K562 (cell line): ENCODE measurements around the gene SEMA4G. TPM values are rescaled to one million over a fixed set of nuclear protein-coding genes. Genes with fewer than 3 reads are reported as not detected.

Experiments used
- ATAC-seq: fragments of 200-7000 bp; cut with Tn5 transposase; 3 replicates; pipeline ENCODE4 v1.9.1; 2020; ENCODE audit warnings: moderate library complexity
- BruUV-seq: library from RNA; stranded (reverse); fragments of 400-500 nt; replicated peaks from 2 replicates; lab custom pipeline; 2021; lab: Mats Ljungman, UMichigan
- CTCF ChIA-PET: fragments of 300-600 bp; formaldehyde crosslinking; extraction: SDS; loops from one replicate; lab custom pipeline; 2021; ENCODE audit warnings: low intra/inter-chr PET ratio; lab: Yijun Ruan, JAX
- POLR2A ChIA-PET: fragments of 300-600, 350-650 bp; sonication (Branson Sonifier 250); formaldehyde crosslinking; extraction: SDS; loops from one replicate; lab custom pipeline; 2021; ENCODE audit warnings: antibody characterized with exemption, inconsistent platforms; lab: Yijun Ruan, JAX
- DNase-seq, 4 experiments: peaks; one replicate each; pipeline versions ENCODE4 v3.0.0 to v3.0.0-alpha.2; 2011 to 2018; ENCODE audit warnings: low spot score in 3 of 4, mixed read lengths in 3 of 4; ENCODE audit errors: extremely low read depth in 1 of 4
- FAIRE-seq: peaks from 2 replicates; lab custom pipeline; 2011; peaks lifted over from hg19 to GRCh38; lab: Jason Lieb, UNC
- H2AFZ ChIP-seq: 2 replicates; pipeline ENCODE4 v1.6.0; 2011; ENCODE audit warnings: low read depth, low read length, control low read depth, inconsistent platforms
- H3K27ac ChIP-seq: fragments of 200-600 bp; 3 replicates; pipeline ENCODE4 v1.8.0; 2011; ENCODE audit warnings: low read depth, mild to moderate bottlenecking, control low read depth, inconsistent platforms, low read length, moderate library complexity, mixed read lengths; ENCODE audit errors: extremely low read depth
- H3K27me3 ChIP-seq, 2 experiments: fragments of 300-600 bp in 1 of 2; 2 replicates in 1 of 2; 3 replicates in 1 of 2; pipeline versions ENCODE4 v1.6.0 to v1.8.0; 2011; ENCODE audit warnings: inconsistent platforms in 2 of 2, low read length in 2 of 2, mild to moderate bottlenecking in 1 of 2, mixed read lengths in 1 of 2, moderate library complexity in 1 of 2; ENCODE audit not compliant: control insufficient read depth in 2 of 2, insufficient read depth in 2 of 2
- H3K36me3 ChIP-seq: fragments of 300-600 bp; 3 replicates; pipeline ENCODE4 v1.8.0; 2011; ENCODE audit warnings: mild to moderate bottlenecking, low read length, inconsistent platforms; ENCODE audit not compliant: control insufficient read depth, insufficient read depth
- H3K4me1 ChIP-seq, 2 experiments: fragments of 200-600 bp in 1 of 2; replicated peaks in 1 of 2; 2 replicates in 1 of 2; 3 replicates in 1 of 2; pipeline versions ENCODE4 v1.5.1 to v1.8.0; 2011; ENCODE audit warnings: inconsistent platforms in 2 of 2, low read length in 2 of 2, mild to moderate bottlenecking in 1 of 2, mixed read lengths in 1 of 2, moderate library complexity in 1 of 2; ENCODE audit not compliant: control insufficient read depth in 2 of 2, insufficient read depth in 2 of 2
- H3K4me2 ChIP-seq: 2 replicates; pipeline ENCODE4 v1.6.1; 2011; ENCODE audit warnings: low read length, control low read depth, inconsistent platforms, mixed read lengths; ENCODE audit not compliant: insufficient read depth
- H3K4me3 ChIP-seq: fragments of 200-600 bp; sonication (generic), shearing (Covaris generic); 2 replicates; pipeline ENCODE4 v1.5.1; 2016; ENCODE audit warnings: control low read depth, inconsistent platforms
- H3K79me2 ChIP-seq: fragments of 200-600 bp; 3 replicates; pipeline ENCODE4 v1.8.0; 2011; ENCODE audit warnings: low read length, inconsistent platforms; ENCODE audit not compliant: control insufficient read depth, insufficient read depth
- H3K9ac ChIP-seq, 2 experiments: 2 replicates each; pipeline versions ENCODE4 v1.6.0 to v1.6.1; 2011; ENCODE audit warnings: low read depth in 2 of 2, low read length in 2 of 2, control low read depth in 1 of 2, inconsistent platforms in 1 of 2, mild to moderate bottlenecking in 1 of 2, mixed read lengths in 1 of 2; ENCODE audit not compliant: insufficient read depth in 1 of 2
- H3K9me1 ChIP-seq: one replicate; pipeline ENCODE4 v1.6.0; 2011; ENCODE audit warnings: inconsistent platforms, mild to moderate bottlenecking, low read length, moderate library complexity; ENCODE audit not compliant: control insufficient read depth, insufficient read depth
- H3K9me3 ChIP-seq: replicated peaks from 2 replicates; pipeline ENCODE4 v1.5.1; 2011; ENCODE audit warnings: low read depth, low read length, inconsistent platforms; ENCODE audit not compliant: control insufficient read depth, insufficient read depth
- H4K20me1 ChIP-seq: replicated peaks from 2 replicates; pipeline ENCODE4 v1.6.1; 2011; ENCODE audit warnings: low read length, inconsistent platforms, mixed read lengths; ENCODE audit not compliant: control insufficient read depth, insufficient read depth
- BMI1 ChIP-seq: fragments of 150-350 bp; IDR thresholded peaks from 2 replicates; pipeline ENCODE4 v1.6.1; 2014; ENCODE audit warnings: low read length
- HDAC1 ChIP-seq, 2 experiments: fragments of 450-650 bp; IDR thresholded peaks; 2 replicates each; pipeline ENCODE4 v1.6.1; 2016 to 2017; ENCODE audit warnings: inconsistent platforms in 1 of 2, mild to moderate bottlenecking in 1 of 2, moderate library complexity in 1 of 2
- MCM2 ChIP-seq: fragments of 450-650 bp; IDR thresholded peaks from 2 replicates; pipeline ENCODE4 v1.6.1; 2017; ENCODE audit warnings: low read depth, mild to moderate bottlenecking
- PHF20 ChIP-seq: fragments of 450-650 bp; IDR thresholded peaks from 2 replicates; pipeline ENCODE4 v1.6.1; 2018; ENCODE audit not compliant: partially characterized antibody
- SMAD2 ChIP-seq: fragments of 150-350 bp; IDR thresholded peaks from 2 replicates; pipeline ENCODE4 v1.6.1; 2014; ENCODE audit warnings: low read depth, mild to moderate bottlenecking, low read length
- TBP ChIP-seq: optimal IDR thresholded peaks from 2 replicates; pipeline ENCODE3; 2011; ENCODE audit warnings: low read depth, low read length, improper control_type of control experiment
- WGBS: fragments of 100-300 bp; shearing (Covaris generic); methylation state at CpG from one replicate; pipeline ENCODE4 v1.1.6; 2016; ENCODE audit warnings: low coverage, mixed read lengths; ENCODE audit not compliant: insufficient coverage; ENCODE audit errors: missing lambda C conversion rate; 5-methylcytosine and 5-hydroxymethylcytosine counted together
- in situ Hi-C: fragments of 300-500 bp; cut with MboI; formaldehyde crosslinking; loops from 4 replicates; pipeline ENCODE4 v1.15.0; 2018; ENCODE audit warnings: inconsistent platforms, mixed read lengths
- intact Hi-C: fragments of 100-400 bp; cut with micrococcal nuclease; formaldehyde crosslinking; loops from 2 replicates; pipeline ENCODE4 v1.14.2; 2022
- polyA plus RNA-seq, 8 experiments: library from polyadenylated mRNA; depleted of rRNA in 4 of 8; stranded (reverse) in 5 of 8; unstranded in 3 of 8; fragments of >200 nt; fragmentation: Nextera tagmentation in 2 of 8; fragmentation: Illumina TruSeq in 1 of 8; extraction: Ambion mirVana in 2 of 8; extraction: Trizol in 1 of 8; gene quantifications; 2 replicates each; pipeline versions ENCODE4 v1.2.1 to v1.2.3, GENCODE V29; 2011 to 2014; ENCODE audit warnings: inconsistent platforms in 1 of 8, missing spikeins in 1 of 8
- total RNA-seq, 7 experiments: library from RNA; depleted of rRNA in 6 of 7; stranded (reverse); fragments of >200 nt in 6 of 7; fragmentation: Illumina TruSeq in 2 of 7; extraction: Trizol in 2 of 7; gene quantifications; 2 replicates each; pipeline versions ENCODE4 v1.2.1 to v1.2.3, GENCODE V29; 2011 to 2021; ENCODE audit warnings: low replicate concordance in 1 of 7
- TF ChIP-seq, protein P1 (sequence below): fragments of 450-650 bp; IDR thresholded peaks from 2 replicates; pipeline ENCODE4 v1.6.1; 2017; ENCODE audit warnings: antibody characterized with exemption, mild to moderate bottlenecking
- TF ChIP-seq, protein P2 (sequence below), 2 experiments: fragments of 450-650 bp; IDR thresholded peaks; 2 replicates each; pipeline ENCODE4 v1.6.1; 2016; ENCODE audit warnings: mild to moderate bottlenecking in 2 of 2, borderline replicate concordance in 1 of 2, low read depth in 1 of 2, moderate library complexity in 1 of 2

Gene SEMA4G
- total and polyA plus RNA-seq, 9 of the 15 experiments (the other 6 are each of a cell fraction or from before 2014, with no cell fraction given), result 0.40 to 7.8 (median 1.8) TPM

- FAIRE-seq (peak; percentile 37), ATAC-seq (peak; percentile 28), DNase-seq (no peak)
- no peaks in the 10 kb centered on the region for H3K9me3 ChIP-seq
- peak overlapping the region; percentile 95 for H3K4me3 ChIP-seq
- no peaks in the 10 kb centered on the region for H3K27me3 ChIP-seq
- under 1% methylated on average over 13 of the region's 15 CpGs for WGBS
- peak overlapping the region; percentile 95 to 99 for H3K9ac ChIP-seq
- H3K4me1 ChIP-seq, result peaks cover 16 to 21% of the 10 kb centered on the region in 2 experiments; a peak in 4 of 5 replicates
- H4K20me1 ChIP-seq, result peaks cover 6% of the 10 kb centered on the region; the same call in 1 of the 2 replicates
- CTCF ChIA-PET, result no interaction called here
- H3K36me3 ChIP-seq, result peaks cover 54% of the 10 kb centered on the region; the same call in 2 of the 3 replicates
- intact Hi-C loops (no loop called here), in situ Hi-C loops (loop anchor here (25.0 kb wide), 1 partner anchor 1050 kb away; no protein-coding TSS in a partner anchor)
- POLR2A ChIA-PET, result interaction anchor here (1.0 kb wide), 1 partner anchor 48 kb away, joined by 4 read pairs; no protein-coding TSS in a partner anchor
- H3K4me2 ChIP-seq, result peak overlapping the region; percentile 97
- H3K9me1 ChIP-seq, result no peaks in the 10 kb centered on the region
- H2AFZ ChIP-seq, result peak overlapping the region; percentile 98
- BruUV-seq, result TSS peak; percentile 83
- peaks cover 59% of the 10 kb centered on the region for H3K79me2 ChIP-seq
- peak overlapping the region; percentile 87 for H3K27ac ChIP-seq
- TF ChIP-seq PHF20 (no peak), BMI1 (no peak), TBP (no peak), MCM2 (no peak), HDAC1 (IDR thresholded peaks at IDR 0.05) (peak in 1 of 2 experiments; percentile 65; a peak in 1 of 4 replicates), SMAD2 (no peak)
- TF ChIP-seq, protein P1, sequence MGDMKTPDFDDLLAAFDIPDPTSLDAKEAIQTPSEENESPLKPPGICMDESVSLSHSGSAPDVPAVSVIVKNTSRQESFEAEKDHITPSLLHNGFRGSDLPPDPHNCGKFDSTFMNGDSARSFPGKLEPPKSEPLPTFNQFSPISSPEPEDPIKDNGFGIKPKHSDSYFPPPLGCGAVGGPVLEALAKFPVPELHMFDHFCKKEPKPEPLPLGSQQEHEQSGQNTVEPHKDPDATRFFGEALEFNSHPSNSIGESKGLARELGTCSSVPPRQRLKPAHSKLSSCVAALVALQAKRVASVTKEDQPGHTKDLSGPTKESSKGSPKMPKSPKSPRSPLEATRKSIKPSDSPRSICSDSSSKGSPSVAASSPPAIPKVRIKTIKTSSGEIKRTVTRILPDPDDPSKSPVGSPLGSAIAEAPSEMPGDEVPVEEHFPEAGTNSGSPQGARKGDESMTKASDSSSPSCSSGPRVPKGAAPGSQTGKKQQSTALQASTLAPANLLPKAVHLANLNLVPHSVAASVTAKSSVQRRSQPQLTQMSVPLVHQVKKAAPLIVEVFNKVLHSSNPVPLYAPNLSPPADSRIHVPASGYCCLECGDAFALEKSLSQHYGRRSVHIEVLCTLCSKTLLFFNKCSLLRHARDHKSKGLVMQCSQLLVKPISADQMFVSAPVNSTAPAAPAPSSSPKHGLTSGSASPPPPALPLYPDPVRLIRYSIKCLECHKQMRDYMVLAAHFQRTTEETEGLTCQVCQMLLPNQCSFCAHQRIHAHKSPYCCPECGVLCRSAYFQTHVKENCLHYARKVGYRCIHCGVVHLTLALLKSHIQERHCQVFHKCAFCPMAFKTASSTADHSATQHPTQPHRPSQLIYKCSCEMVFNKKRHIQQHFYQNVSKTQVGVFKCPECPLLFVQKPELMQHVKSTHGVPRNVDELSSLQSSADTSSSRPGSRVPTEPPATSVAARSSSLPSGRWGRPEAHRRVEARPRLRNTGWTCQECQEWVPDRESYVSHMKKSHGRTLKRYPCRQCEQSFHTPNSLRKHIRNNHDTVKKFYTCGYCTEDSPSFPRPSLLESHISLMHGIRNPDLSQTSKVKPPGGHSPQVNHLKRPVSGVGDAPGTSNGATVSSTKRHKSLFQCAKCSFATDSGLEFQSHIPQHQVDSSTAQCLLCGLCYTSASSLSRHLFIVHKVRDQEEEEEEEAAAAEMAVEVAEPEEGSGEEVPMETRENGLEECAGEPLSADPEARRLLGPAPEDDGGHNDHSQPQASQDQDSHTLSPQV, result no peak
- TF ChIP-seq, protein P2, sequence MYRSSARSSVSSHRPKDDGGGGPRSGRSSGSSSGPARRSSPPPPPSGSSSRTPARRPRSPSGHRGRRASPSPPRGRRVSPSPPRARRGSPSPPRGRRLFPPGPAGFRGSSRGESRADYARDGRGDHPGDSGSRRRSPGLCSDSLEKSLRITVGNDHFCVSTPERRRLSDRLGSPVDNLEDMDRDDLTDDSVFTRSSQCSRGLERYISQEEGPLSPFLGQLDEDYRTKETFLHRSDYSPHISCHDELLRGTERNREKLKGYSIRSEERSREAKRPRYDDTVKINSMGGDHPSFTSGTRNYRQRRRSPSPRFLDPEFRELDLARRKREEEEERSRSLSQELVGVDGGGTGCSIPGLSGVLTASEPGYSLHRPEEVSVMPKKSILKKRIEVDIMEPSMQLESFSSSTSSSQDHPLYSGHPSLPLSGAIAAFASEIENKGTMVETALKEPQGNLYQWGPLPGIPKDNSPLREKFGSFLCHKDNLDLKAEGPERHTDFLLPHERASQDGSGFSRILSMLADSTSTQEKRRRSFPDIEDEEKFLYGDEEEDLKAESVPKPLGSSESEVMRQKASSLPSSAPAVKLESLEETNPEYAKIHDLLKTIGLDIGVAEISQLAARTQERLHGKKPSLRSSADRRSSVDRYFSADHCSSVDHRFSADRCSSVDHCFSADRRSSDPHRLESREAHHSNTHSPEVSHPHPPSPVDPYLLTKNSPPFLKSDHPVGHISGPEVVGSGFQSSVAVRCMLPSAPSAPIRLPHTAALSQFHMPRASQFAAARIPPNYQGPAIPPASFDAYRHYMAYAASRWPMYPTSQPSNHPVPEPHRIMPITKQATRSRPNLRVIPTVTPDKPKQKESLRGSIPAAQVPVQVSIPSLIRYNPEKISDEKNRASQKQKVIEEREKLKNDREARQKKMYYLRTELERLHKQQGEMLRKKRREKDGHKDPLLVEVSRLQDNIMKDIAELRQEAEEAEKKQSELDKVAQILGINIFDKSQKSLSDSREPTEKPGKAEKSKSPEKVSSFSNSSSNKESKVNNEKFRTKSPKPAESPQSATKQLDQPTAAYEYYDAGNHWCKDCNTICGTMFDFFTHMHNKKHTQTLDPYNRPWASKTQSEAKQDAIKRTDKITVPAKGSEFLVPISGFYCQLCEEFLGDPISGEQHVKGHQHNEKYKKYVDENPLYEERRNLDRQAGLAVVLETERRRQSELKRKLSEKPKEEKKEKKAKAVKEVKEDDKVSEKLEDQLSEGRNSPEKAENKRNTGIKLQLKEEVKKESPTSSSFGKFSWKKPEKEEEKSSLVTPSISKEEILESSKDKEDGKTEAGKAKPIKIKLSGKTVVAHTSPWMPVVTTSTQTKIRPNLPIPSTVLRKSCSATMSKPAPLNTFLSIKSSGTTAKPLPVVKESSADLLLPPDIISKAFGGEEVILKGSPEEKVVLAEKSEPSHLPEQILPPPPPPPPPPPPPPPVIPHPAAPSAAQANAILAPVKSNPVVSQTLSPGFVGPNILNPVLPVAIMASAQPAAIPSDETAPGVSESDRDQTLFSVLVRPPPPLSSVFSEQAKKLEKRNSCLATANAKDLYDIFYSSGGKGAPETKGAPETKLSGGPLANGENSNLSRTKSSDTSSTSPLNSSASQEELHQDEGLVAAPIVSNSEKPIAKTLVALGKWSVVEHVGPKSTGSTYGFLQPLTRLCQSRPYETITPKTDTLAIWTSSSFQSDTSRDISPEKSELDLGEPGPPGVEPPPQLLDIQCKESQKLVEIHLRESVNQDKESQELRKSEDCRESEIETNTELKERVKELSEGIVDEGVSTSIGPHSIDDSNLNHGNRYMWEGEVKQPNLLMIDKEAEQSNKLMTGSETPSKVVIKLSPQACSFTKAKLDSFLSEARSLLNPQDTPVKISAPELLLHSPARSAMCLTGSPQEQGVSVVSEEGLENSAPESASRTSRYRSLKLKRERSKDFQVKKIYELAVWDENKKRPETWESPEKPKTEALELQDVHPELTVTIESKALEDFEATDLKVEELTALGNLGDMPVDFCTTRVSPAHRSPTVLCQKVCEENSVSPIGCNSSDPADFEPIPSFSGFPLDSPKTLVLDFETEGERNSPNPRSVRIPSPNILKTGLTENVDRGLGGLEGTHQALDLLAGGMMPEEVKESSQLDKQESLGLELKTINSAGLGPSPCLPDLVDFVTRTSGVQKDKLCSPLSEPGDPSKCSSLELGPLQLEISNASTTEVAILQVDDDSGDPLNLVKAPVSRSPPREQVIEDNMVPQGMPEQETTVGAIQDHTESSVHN (IDR thresholded peaks at IDR 0.05; ENCODE audit: borderline replicate concordance in 1 of 2, low read depth in 1 of 2), result no peak
Measured at GRCh38 chr10:100987685-100988049, 18.4 kb downstream of the SEMA4G start.
